ENCODE data around the gene EPS8L2.

Gene EPS8L2

DNA sequence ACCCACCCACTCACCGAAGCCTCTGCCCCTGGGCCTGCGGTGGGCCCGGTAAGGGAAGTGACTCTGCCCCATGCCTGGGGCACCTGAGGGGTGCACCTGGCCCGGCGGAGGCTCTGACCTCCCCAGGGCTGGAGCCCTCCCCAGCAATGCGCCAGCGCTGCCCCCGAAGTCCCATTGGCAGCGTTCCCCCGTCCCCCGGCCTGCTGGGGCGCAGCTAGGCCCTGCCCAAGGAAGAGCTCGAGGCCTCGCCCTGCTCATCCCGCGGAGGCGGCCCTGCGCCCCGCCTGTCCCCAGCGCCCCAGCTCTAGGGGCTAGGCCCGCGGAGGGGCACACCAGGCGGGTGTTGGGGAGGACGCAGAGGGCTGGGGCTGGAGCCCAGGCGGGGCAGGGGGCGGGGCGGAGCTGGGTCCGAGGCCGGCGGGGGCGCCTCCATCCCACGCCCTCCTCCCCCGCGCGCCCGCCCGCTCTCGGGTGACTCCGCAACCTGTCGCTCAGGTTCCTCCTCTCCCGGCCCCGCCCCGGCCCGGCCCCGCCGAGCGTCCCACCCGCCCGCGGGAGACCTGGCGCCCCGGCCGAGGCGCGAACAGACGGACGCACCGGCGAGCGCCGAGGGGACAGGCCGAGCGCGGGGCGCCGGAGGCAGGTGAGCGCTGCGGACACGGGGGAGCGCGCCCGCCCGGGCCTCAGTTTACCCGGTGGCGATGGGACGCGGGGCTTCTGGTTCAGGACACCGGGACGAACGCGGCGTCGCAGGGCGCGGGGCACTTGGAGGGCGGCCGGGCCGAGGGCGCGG, at the start of gene EPS8L2:
EPS8L2 (plus strand) TSS at position 586 of the 793 bp plus-strand sequence. CDS start 3,177 bp downstream, outside the sequence.
- no peak within 1 kb of the TSS for H3K4me3 ChIP-seq (IDR thresholded peaks at IDR 0.05; ENCODE audit: insufficient read depth, low read depth, low read length)
- H3K79me2 ChIP-seq (ENCODE audit: insufficient read depth, low read depth) = no peaks in the 10 kb centered on the region
- no peaks in the 10 kb centered on the region for H4K20me1 ChIP-seq (ENCODE audit: insufficient read depth)
- no peak for TF ChIP-seq CTCF (conservative IDR thresholded peaks at IDR 0.05; ENCODE audit: low read depth, low read length)
- no peak within 1 kb of the TSS for H3K9ac ChIP-seq
- H3K4me2 ChIP-seq = no peak within 1 kb of the TSS
- H3K27ac ChIP-seq = no peak within 1 kb of the TSS
- H3K4me1 ChIP-seq (ENCODE audit: low read depth, poor library complexity, severe bottlenecking) = no peaks in the 10 kb centered on the region
- no peaks in the 10 kb centered on the region for H3K27me3 ChIP-seq (ENCODE audit: insufficient read depth, low read depth)
- no peaks in the 10 kb centered on the region for H3K36me3 ChIP-seq (ENCODE audit: insufficient read depth)
- no peak within 1 kb of the TSS for H2AFZ ChIP-seq (ENCODE audit: low read depth)

DNA sequence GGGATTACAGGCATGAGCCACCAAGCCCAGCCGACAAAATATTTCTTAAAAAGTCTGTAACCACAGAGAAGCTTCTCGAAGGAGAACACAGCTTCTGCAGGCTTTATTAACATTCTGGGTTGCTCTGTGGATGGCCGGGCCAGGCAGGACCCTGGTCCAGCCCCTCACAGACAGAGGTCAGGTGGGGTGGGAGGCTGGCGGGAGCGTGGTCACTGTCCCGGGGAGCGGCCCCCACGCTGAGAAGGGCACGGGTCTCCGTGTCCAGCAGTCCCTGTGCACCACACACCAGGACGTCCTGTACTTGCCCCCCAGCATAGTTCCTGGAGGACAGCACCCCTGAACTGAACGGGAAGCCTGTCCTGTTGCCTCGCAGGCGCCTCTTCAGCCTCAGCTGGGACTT, 49.6 kb upstream of the EPS8L2 start:
- no peaks in the 10 kb centered on the region for H3K27me3 ChIP-seq (ENCODE audit: insufficient read depth, low read depth)
- H3K4me2 ChIP-seq = no peak overlapping the region
- TF ChIP-seq CTCF (conservative IDR thresholded peaks at IDR 0.05; ENCODE audit: low read depth, low read length) = no peak

GRCh38 chr11:656866-657265, 49.2 kb upstream of the EPS8L2 start:
- no peak overlapping the region for H3K4me2 ChIP-seq
- no peak for TF ChIP-seq CTCF (conservative IDR thresholded peaks at IDR 0.05; ENCODE audit: low read depth, low read length)
- H3K27ac ChIP-seq = no peak overlapping the region
- H3K79me2 ChIP-seq (ENCODE audit: insufficient read depth, low read depth) = no peaks in the 10 kb centered on the region
- no peak overlapping the region for H2AFZ ChIP-seq (ENCODE audit: low read depth)
- H3K4me3 ChIP-seq (IDR thresholded peaks at IDR 0.05; ENCODE audit: insufficient read depth, low read depth, low read length) = no peak overlapping the region
- H3K27me3 ChIP-seq (ENCODE audit: insufficient read depth, low read depth) = no peaks in the 10 kb centered on the region
- no peak overlapping the region for H3K9ac ChIP-seq
- no peaks in the 10 kb centered on the region for H3K4me1 ChIP-seq (ENCODE audit: low read depth, poor library complexity, severe bottlenecking)
- no peaks in the 10 kb centered on the region for H4K20me1 ChIP-seq (ENCODE audit: insufficient read depth)
- no peaks in the 10 kb centered on the region for H3K36me3 ChIP-seq (ENCODE audit: insufficient read depth)

More for the DNA sequence above, 49.6 kb upstream of the EPS8L2 start:
- Histone ChIP-seq H3K79me2 (ENCODE audit: insufficient read depth, low read depth) (no peaks in the 10 kb centered on the region), H3K27ac (no peak overlapping the region), H4K20me1 (ENCODE audit: insufficient read depth) (no peaks in the 10 kb centered on the region), H2AFZ (ENCODE audit: low read depth) (no peak overlapping the region), H3K4me1 (ENCODE audit: low read depth, poor library complexity, severe bottlenecking) (no peaks in the 10 kb centered on the region), H3K4me3 (IDR thresholded peaks at IDR 0.05; ENCODE audit: insufficient read depth, low read depth, low read length) (no peak overlapping the region), H3K9ac (no peak overlapping the region), H3K36me3 (ENCODE audit: insufficient read depth) (no peaks in the 10 kb centered on the region)

- H3K9ac ChIP-seq = no peak overlapping the region
- no peaks in the 10 kb centered on the region for H3K27me3 ChIP-seq (ENCODE audit: insufficient read depth, low read depth)
- no peaks in the 10 kb centered on the region for H4K20me1 ChIP-seq (ENCODE audit: insufficient read depth)
- no peak overlapping the region for H2AFZ ChIP-seq (ENCODE audit: low read depth)
- no peak overlapping the region for H3K4me3 ChIP-seq (IDR thresholded peaks at IDR 0.05; ENCODE audit: insufficient read depth, low read depth, low read length)
- no peaks in the 10 kb centered on the region for H3K36me3 ChIP-seq (ENCODE audit: insufficient read depth)
- H3K27ac ChIP-seq = no peak overlapping the region
- TF ChIP-seq CTCF (conservative IDR thresholded peaks at IDR 0.05; ENCODE audit: low read depth, low read length) = no peak
- no peaks in the 10 kb centered on the region for H3K4me1 ChIP-seq (ENCODE audit: low read depth, poor library complexity, severe bottlenecking)
- no peaks in the 10 kb centered on the region for H3K79me2 ChIP-seq (ENCODE audit: insufficient read depth, low read depth)
- H3K4me2 ChIP-seq = no peak overlapping the region
Observed at GRCh38 chr11:657691-658126, 48.3 kb upstream of the EPS8L2 start.
